GM21360 (cell line): Measurements from ENCODE around the gene CRYGS.
"Not testable (repeated sequence)": the region's sequence is repeated elsewhere in the genome, so short reads cannot be mapped to it uniquely, and the experiment has no call there.

Experiments used
- ATAC-seq: cut with Tn5 transposase; IDR thresholded peaks from one replicate; pipeline ENCODE4 v1.9.1; 2021; ENCODE audit warnings: mild to moderate bottlenecking, moderate library complexity; ENCODE audit not compliant: unreplicated experiment

CRYGS gene

GRCh38 chr3:186544281-186544680 lies at the start of gene CRYGS:
Gene CRYGS (minus strand): TSS chr3:186544380. CDS start chr3:186544326, 54 bp downstream.
- no peak for ATAC-seq

GRCh38 chr3:186593862-186594261 lies 49.7 kb upstream of the CRYGS start:
- no peak for ATAC-seq

GRCh38 chr3:186592682-186593081 lies 48.5 kb upstream of the CRYGS start:
- no peak for ATAC-seq

- ATAC-seq = no peak
Observed at GRCh38 chr3:186590580-186591295, 46.6 kb upstream of the CRYGS start.

DNA sequence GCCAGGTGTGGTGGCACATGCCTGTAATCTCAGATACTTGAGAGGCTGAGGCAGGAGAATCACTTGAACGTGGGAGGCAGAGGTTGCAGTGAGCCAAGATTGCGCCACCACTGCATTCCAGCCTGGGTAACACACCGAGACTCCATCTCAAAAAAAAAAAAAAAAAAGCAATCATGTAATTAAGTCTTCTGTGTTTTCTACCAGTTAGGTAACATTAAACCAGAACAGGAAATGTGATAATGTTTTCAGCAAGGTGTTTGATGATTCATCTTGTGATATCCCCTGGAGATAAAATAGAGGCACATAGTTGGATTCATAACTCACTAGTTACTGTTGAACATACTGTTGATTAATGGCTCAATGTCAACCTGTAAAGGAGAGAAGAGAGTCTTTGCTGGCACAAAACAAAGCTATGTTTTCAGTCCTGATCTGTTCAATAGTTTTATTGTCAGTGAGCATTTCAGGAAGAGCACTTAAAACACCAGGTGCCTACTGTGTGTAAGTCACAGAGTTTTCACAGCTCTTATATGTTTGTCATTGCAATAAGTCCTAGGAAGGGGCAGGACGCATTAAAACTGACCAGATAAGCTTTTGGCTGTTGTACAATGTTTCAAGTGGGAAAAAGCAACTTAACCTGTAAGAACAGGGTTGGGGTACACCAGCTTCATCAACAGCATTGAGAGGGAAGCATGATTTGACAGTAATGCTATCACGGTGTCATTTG lies 45.8 kb upstream of the CRYGS start:
- no peak for ATAC-seq

DNA sequence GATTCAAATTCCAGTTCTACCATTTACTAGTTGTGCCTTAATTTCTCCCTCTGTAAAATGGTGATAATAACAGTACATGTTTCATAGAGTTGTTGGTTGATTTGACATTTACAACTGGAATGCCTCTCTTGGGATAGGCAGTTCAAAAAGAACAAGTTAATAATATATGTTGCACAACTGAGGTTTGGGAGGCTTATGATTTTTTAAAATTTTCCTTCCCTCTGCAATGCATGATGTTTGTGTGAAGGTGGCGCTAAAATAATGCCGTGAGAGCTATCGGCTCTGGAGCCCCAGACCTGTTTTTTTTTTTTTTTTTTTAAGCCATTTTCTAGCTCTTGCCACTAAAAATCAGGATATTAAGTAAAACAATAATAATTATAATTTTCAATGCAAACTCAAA lies 44.9 kb upstream of the CRYGS start:
- ATAC-seq = no peak

DNA sequence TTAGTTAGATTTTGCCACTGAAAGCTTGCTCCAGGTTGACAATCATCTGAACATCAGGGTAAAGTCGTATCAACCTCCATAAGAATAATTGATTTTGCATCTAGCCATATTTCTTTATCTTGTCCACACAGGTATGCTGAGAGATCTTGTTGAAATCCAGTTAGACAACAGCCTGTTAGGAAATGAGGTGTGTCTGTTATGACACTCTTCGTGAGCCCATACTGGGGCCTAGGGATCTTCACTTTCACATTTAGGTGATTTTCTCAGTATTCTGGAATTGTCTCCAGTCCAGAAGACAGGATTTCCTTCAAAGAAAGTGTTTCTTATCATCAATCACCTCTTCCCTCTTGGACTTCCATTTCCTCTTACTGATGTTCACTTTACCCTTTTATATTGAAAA lies 44.5 kb upstream of the CRYGS start:
- ATAC-seq = no peak

DNA sequence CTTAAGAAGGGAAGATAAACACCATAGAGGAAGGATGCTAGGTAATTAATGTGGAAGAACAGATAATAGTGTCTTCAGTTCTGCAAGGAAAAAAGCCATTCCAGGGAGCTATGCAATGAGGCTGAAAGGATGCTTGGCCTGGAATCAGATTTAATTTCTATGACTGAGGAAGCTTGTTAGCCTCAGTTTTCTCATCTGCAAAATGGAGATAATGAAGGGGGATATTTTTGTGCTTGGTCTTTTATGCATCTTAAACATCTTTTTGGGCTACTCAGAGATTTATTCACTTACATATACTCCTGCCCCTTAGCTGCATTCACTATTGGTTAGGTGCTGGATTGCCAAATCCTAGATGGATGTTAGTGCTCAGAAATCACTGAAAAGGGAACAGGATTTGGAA lies 43.0 kb upstream of the CRYGS start:
- ATAC-seq = no peak

DNA sequence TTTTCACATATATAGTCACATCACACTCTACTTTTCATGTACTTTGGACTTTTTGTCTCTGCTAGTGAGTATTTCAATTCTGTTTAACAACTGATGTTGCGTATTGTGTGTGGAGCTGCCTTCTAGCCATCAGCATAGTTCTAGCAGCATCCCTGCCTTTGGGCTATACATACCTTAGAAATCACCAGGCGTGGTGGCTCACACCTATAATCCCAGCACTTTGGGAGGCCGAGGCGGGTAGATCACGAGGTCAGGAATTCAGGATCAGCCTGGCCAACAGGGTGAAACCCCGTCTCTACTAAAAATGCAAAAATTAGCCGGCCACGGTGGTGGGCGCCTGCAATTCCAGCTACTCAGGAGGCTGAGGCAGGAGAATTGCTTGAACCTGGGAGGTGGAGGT lies 42.1 kb upstream of the CRYGS start:
- ATAC-seq = not testable (repeated sequence)

DNA sequence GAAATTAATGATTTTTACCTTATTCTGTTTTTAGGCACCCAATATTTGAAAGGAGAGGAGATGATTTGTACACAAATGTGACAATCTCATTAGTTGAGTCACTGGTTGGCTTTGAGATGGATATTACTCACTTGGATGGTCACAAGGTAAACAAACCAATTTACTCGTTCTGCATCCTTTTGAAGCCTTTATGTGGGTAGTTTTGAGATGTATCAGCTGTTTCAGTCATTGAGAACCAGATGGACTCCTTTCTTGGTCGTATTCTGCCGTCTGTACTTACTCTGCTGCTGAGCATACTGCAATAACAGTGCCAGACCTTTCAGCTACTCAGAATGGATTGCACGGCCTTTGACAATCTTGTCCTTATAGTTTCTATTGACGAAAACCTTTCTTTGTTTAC lies 39.7 kb upstream of the CRYGS start:
- no peak for ATAC-seq

DNA sequence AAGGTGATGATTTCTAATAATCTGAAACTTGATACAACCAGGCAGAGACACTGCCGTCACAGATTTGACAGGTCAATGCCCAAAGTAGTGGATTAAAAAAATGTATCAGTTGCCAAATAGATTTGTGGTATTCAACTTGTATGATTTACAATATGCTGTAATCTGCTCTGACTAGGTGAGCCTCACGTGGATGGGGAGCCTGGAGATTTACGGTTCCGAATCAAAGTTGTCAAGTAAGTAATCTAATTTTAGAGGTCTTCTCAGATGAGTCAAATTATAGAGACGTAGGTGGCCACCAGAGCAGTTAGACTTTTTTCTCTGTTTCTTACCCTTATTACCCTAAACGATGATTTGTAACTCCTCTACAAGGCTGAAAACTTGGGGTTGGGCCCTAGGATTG lies 38.4 kb upstream of the CRYGS start:
- ATAC-seq = no peak

- no peak for ATAC-seq
Observed at GRCh38 chr3:186580785-186581184, 36.6 kb upstream of the CRYGS start.

DNA sequence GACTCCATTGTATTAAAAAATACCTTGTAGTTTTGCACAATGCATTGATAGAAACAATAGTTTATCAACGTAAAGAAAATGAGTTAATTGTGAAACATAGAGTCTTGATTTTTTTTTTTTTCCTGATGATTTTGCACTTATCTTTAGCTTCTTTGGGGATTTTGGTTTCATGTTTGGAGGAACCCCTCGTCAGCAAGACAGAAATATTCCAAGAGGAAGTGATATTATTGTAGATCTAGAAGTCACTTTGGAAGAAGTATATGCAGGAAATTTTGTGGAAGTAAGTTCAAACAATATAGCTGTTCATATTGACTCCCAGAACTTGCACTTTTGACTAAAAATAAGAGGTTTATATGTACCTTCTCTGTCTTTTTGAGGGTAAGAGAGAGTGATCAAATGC lies 33.3 kb upstream of the CRYGS start:
- ATAC-seq = no peak

DNA sequence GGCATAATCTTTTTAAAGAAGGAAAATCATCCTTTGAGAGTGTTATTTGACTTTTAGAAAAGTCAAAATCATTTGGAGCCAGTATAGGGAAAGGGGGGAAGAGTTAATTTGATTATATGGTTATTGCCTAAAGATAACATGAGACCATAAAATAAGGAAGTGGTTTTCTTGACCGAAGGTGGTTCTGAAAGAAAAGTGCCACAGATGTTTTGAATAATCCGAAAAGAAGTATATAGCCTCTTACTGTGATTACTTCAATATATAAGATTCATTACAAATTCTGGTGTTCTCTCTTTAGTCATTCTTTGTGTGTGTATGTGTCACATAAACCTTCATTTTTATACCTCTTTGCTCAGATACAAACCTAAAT lies 27.4 kb upstream of the CRYGS start:
- ATAC-seq = no peak

DNA sequence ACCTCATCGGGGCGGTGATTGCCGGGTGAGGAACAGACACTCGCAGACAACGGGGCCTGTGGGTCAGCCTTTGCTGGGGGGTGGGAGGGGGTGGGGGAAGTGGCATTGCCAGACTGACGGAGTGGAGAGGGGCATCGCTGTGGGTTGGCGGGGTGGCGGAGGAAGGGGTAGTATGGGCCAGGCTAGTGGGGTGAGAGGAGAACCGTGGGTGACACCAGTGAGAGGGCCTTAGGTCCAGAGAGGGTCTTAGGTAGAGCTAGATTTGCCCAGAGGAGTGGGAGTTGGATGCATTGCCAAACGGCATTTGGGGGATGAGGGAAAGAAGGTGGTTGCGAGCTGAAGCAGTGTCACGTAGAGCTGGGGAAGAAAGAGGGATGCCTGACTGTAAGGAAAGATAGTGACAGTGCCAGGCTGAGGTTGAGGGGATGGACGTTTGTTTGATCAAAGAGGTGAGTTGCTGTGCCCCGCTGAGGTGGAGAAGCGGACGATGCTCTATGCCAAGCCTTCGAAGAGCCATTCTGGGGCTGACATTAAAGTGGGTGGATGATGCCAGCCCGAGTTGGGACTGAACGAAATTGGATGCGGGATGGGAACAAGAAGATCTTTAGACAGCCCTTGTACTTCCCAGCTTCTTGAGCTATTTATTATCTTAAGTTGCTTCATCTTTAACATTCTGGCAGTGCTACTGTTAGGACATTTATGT lies 26.9 kb upstream of the CRYGS start:
- ATAC-seq = no peak

DNA sequence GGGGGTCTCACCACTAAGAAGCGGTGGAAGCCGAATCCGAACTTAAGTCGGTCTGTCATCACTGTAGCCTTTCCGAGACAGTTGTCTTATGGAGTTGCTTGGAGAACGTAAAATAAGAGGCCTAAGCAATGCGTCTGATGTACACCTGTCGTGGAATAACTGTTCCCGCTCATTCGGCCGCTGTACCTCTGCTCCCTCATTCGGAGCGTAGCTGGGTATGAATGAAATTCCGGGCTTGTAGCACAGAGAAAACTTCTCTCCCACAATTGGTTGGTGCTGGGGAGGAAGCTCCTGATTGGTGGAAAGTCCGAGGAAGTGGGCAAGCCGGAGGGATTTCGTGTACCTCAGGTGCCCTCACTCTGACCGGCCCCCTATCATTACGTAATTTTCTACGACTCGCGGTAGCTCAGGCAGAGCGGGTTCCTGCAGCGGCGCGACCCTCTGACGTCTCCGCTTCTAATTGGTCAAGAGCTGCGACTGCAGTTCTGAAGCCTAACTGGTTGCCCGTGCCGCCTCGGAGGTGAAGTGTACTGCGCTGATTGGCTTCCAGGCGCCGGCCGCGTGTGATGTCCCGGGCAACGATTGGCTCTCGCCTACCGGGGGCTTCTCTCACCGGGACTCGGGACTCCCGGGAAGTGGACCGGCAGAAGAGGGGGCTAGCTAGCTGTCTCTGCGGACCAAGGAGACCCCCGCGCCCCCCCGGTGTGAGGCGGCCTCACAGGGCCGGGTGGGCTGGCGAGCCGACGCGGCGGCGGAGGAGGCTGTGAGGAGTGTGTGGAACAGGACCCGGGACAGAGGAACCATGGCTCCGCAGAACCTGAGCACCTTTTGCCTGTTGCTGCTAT lies 26.1 kb upstream of the CRYGS start, which contains the start of gene DNAJB11:
Gene DNAJB11, plus strand, starts transcription at position 625 of the 845 bp plus-strand sequence. Its CDS starts 178 bp downstream, at position 803.
- peak; percentile 80 for ATAC-seq

GRCh38 chr3:186569779-186570095 lies 25.6 kb upstream of the CRYGS start:
- no peak for ATAC-seq

DNA sequence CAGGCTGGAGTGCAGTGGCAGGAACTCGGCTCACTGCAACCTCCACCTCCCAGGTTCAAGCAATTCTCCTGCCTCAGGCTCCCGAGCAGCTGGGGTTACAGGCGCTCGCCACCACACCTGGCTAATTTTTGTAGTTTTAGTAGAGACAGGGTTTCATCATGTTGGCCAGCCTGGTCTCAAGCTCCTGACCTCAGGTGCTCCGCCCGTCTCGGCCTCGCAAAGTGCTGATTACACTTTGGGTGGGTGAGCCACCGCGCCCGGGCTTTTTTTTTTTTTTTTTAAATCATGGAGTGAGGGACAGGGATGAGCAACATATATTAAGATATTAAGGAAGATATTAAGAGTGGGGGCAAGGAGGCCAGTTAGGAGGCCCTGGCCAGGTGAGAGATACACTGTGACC lies 25.2 kb upstream of the CRYGS start:
- not testable (repeated sequence) for ATAC-seq

GRCh38 chr3:186567072-186567921 lies 23.1 kb upstream of the CRYGS start, which contains the start of gene TBCCD1:
Gene TBCCD1 (minus strand): TSS chr3:186567339. CDS start chr3:186564329, 3,010 bp downstream.
- peak; percentile 48 for ATAC-seq

DNA sequence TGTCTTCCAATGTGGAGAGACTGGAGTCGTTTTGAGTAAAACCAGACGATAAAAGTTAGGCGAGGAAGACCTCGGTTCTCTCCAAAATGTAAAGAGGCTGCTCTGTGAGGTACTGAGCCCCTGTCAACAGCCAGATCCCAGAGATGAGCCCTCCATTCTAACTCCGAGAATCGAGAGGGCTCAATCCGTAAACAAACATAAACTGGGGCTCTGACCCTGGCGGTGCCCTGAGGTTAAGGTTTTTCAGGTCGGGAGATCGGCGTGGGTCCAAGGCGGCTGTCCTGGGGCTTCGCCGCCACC lies 22.5 kb upstream of the CRYGS start:
- ATAC-seq = no peak
